Amniotic epithelial cell (primary cell): Measurements from ENCODE around the gene CTTNBP2NL.

ENCODE experiments used
- DNase-seq: peaks from one replicate; pipeline ENCODE4 v3.0.0-alpha.2; 2010; ENCODE audit warnings: low read depth

CTTNBP2NL gene

DNA sequence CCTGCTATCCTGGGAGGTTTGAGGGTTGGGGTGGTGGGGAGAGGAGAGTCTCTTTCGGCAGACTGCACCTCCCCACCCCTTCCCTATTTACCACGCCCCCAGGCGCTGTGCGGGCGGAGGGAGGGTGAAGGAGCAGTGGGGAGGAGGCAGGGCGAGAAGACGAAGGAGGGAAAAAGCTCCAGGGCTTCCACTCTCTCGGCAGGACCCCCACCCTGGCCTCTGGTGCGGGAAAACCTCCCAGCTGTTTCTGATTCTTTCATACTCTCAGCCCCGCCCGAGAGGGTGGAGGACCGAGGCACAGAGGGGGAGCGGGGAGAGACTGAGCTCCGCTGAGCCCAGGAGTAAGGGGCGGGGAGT, 111.9 kb downstream of the CTTNBP2NL start:
- DNase-seq = no peak

- no peak for DNase-seq
Observed at GRCh38 chr1:112508278-112509004, 112.4 kb downstream of the CTTNBP2NL start, which contains the start of gene WNT2B. TSS of gene WNT2B (plus strand) at chr1:112508965. CDS start at chr1:112509263, 298 bp downstream.

DNA sequence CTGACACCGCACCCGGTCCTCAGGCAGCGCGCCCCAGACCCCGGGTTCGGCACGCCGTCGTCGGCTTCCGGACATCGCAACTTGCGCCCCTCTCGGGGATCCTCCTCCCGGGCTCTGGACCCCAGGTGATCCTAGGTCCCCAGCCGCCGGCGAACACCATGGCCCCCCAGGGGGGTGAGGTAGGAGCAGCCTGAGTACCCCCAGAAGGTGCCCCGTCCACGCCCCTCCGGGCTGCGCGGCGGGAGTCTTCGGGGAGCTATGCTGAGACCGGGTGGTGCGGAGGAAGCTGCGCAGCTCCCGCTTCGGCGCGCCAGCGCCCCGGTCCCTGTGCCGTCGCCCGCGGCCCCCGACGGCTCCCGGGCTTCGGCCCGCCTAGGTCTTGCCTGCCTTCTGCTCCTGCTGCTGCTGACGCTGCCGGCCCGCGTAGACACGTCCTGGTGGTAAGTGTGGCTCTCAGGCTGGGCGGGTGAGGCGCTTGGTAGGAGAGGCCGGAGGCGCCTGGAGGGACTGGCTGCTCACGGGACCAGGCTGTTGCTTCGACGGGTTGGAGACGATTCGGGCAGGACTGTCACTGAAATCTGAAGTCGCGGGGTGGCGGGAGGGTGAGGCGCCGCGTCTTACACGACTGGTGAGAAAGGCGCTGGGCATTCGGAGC, 113.1 kb downstream of the CTTNBP2NL start:
- no peak for DNase-seq

- no peak for DNase-seq
Observed at GRCh38 chr1:112509660-112510178, 113.7 kb downstream of the CTTNBP2NL start.

DNA sequence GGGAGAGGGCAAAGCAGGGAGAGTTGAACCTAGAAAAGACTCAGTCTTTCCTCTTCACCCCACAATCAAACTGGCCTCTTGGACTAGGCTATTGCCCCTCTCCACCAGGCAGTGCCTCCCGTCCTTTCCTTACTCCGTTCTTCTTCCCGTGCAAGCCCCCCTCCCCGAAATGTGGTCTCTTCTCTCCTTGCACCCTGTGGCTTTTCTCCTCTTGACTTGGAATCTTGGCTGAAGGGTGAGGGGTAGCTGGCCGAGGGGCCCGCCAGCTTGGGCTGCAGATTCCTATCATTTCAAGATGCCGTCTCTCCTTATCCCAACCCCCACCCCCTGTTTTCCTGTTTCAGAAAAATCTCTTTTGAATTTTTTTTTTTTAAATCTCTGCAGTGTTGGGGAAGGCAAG, 114.3 kb downstream of the CTTNBP2NL start:
- DNase-seq = no peak
